Tibial nerve (tissue), 4 donors: ENCODE measurements around the gene IKBKE. TPM values are rescaled to one million over a fixed set of nuclear protein-coding genes. Genes with fewer than 3 reads are reported as not detected.

Experiments
- DNase-seq, 2 donors: peaks; one replicate each; pipeline ENCODE4 v3.0.0-alpha.2; 2019; ENCODE audit warnings: low spot score in 2 of 2
- H3K27ac ChIP-seq, 4 donors: fragments of 200-600 bp; sonication (generic) in 3 of 4; one replicate each; pipeline ENCODE4 v1.5.1; 2017 to 2019; ENCODE audit warnings: mild to moderate bottlenecking in 1 of 4
- H3K27me3 ChIP-seq, 2 donors: fragments of 200-600 bp; sonication (generic) in 1 of 2; one replicate each; pipeline versions ENCODE4 v1.5.1 to v1.6.0; 2017 to 2019
- H3K36me3 ChIP-seq, 3 donors: fragments of 200-600 bp; sonication (generic); one replicate each; pipeline ENCODE4 v1.5.1; 2018 to 2019
- H3K4me1 ChIP-seq, 4 donors: fragments of 200-600 bp; sonication (generic) in 3 of 4; one replicate each; pipeline ENCODE4 v1.5.1; 2017 to 2019
- H3K4me3 ChIP-seq, 4 donors: fragments of 200-600 bp; sonication (generic) in 3 of 4; one replicate each; pipeline ENCODE4 v1.5.1; 2017 to 2019; ENCODE audit warnings: mild to moderate bottlenecking in 1 of 4, moderate library complexity in 1 of 4
- H3K9me3 ChIP-seq, 4 donors: fragments of 200-600 bp; sonication (generic) in 3 of 4; one replicate each; pipeline ENCODE4 v1.5.1; 2017 to 2019
- CTCF ChIP-seq, 5 experiments: fragments of 200-600 bp in 3 of 5; fragments of 450-650 bp in 2 of 5; sonication (generic) in 3 of 5; IDR thresholded peaks; one replicate each; pipeline ENCODE4 v1.5.1; 2016 to 2019; ENCODE audit warnings: antibody characterized with exemption in 5 of 5, mild to moderate bottlenecking in 3 of 5, moderate library complexity in 2 of 5
- EP300 ChIP-seq, 2 donors: sonication (generic); formaldehyde crosslinking; IDR thresholded peaks; one replicate each; pipeline ENCODE4 v1.6.1; 2017; ENCODE audit warnings: antibody characterized with exemption in 2 of 2, mild to moderate bottlenecking in 1 of 2
- POLR2A ChIP-seq, 2 donors: fragments of 450-650 bp; IDR thresholded peaks; one replicate each; pipeline ENCODE4 v1.6.1; 2017; ENCODE audit warnings: antibody characterized with exemption in 2 of 2, mild to moderate bottlenecking in 2 of 2, moderate library complexity in 2 of 2
- WGBS, 2 donors: methylation state at CpG; one replicate each; pipeline ENCODE4 v1.1.5; 2018; 5-methylcytosine and 5-hydroxymethylcytosine counted together
- total RNA-seq, 4 donors: library from RNA; depleted of rRNA; stranded (reverse); fragments of >200 nt; gene quantifications; one replicate each; pipeline ENCODE4 v1.1.0, GENCODE V29; 2016

Gene IKBKE
- total RNA-seq, 4 donors from 2014 or later: 1.5 to 18.0 (median 3.7) TPM

GRCh38 chr1:206502812-206503211 is 32.5 kb downstream of the IKBKE start:
- H3K4me1 ChIP-seq: peaks cover 0 to 60% (median 10%) of the 10 kb centered on the region in 4 donors

DNA sequence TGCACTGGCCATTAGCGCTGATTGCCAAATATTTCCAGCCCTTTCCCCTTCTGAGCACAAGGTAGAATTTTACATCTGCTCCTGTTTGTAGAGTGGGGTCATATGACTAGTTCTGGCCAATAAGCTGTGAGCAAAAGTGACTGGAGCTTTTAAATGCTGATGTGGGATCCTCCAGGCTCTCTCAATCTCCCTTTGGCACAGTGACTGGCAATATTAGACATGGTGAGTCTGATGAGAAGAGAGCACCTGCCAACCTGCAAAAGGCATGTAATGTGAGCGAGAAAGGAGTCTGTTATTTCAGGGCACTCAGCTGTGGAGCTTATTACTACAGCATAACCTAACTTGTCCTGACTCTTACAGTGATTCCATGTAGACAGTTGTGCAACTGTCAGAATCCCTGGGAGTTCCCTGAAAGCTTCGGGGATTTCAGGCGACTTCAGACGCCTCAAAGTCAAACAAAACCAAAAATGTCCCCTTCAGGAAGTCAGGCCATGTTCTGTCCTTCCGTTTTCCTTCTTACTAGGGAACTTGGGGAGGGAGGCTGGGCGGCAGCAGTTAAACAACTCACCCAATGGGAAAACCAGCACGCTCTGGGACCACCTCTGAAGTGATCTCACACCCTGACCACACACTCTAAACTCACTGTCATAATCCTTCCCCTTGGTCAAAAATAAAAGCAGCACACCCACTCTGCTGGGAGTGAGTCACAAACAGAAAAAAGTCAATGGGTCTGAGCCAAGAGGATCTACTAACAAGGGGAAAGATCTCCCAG is 33.5 kb downstream of the IKBKE start:
- no peaks in the 10 kb centered on the region for H3K9me3 ChIP-seq
- DNase-seq: peak in 1 of 2 donors; percentile 66
- peaks cover 0 to 70% (median 14%) of the 10 kb centered on the region in 4 donors for H3K4me1 ChIP-seq
- 54 to 56% methylated on average over 8 of the region's 8 CpGs for WGBS, 2 donors
- no peaks in the 10 kb centered on the region for H3K36me3 ChIP-seq
- H3K27ac ChIP-seq: peak overlapping the region in 2 of 4 donors; percentile 57 to 66
- H3K27me3 ChIP-seq: peaks cover 0 to 24% of the 10 kb centered on the region in 2 donors
- TF ChIP-seq EP300 (IDR thresholded peaks at IDR 0.05) (peak in 1 of 2 donors; percentile 59), CTCF (IDR thresholded peaks at IDR 0.05) (no peak)
- H3K4me3 ChIP-seq: no peak overlapping the region

More at GRCh38 chr1:206502812-206503211, 32.5 kb downstream of the IKBKE start:
- no peak for TF ChIP-seq EP300 (IDR thresholded peaks at IDR 0.05)
- no peak for TF ChIP-seq POLR2A (IDR thresholded peaks at IDR 0.05)
- TF ChIP-seq CTCF (IDR thresholded peaks at IDR 0.05): no peak
- WGBS, 2 donors: 60 to 100% methylated on average over 1 of the region's 1 CpG
- no peaks in the 10 kb centered on the region for H3K36me3 ChIP-seq
- no peak for DNase-seq
- H3K9me3 ChIP-seq: no peaks in the 10 kb centered on the region
- H3K27ac ChIP-seq: no peak overlapping the region
- H3K27me3 ChIP-seq: peaks cover 0 to 14% of the 10 kb centered on the region in 2 donors
- H3K4me3 ChIP-seq: no peak overlapping the region

DNA sequence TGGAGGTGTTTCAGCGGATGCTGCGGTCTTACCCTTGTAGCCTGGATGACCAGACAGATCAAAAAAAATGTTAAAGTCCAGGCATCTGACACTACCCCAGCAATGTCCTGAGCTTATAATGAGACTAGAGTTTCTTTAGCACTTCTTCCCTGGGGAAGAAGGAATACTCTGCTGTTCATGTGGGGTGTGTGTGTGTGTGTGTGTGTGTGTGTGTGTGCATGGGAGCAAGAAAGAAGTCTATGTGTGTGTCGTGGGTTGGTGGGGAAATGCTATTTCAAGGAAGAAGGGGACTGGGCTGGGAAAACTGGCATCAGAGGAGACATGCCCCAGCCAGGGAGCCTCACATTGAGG is 34.1 kb downstream of the IKBKE start:
- H3K4me1 ChIP-seq: peaks cover 0 to 75% (median 14%) of the 10 kb centered on the region in 4 donors
- DNase-seq: no peak
- no peak for TF ChIP-seq EP300 (IDR thresholded peaks at IDR 0.05)
- H3K36me3 ChIP-seq: no peaks in the 10 kb centered on the region
- H3K27ac ChIP-seq: no peak overlapping the region
- H3K4me3 ChIP-seq: no peak overlapping the region
- peaks cover 0 to 24% of the 10 kb centered on the region in 2 donors for H3K27me3 ChIP-seq
- no peaks in the 10 kb centered on the region for H3K9me3 ChIP-seq
- 29 to 45% methylated on average over 3 of the region's 3 CpGs for WGBS, 2 donors

GRCh38 chr1:206505702-206506355 is 35.6 kb downstream of the IKBKE start:
- H3K36me3 ChIP-seq: no peaks in the 10 kb centered on the region
- H3K27me3 ChIP-seq: peaks cover 0 to 24% of the 10 kb centered on the region in 2 donors
- H3K4me1 ChIP-seq: peaks cover 0 to 77% (median 14%) of the 10 kb centered on the region in 4 donors
- peak overlapping the region in 1 of 4 donors; percentile 84 for H3K27ac ChIP-seq
- H3K9me3 ChIP-seq: no peaks in the 10 kb centered on the region
- WGBS, 2 donors: 45 to 58% methylated on average over 10 of the region's 10 CpGs
- TF ChIP-seq POLR2A (IDR thresholded peaks at IDR 0.05): no peak
- peak; percentile 31 to 58 (median 34) for TF ChIP-seq CTCF (IDR thresholded peaks at IDR 0.05)
- no peak for TF ChIP-seq EP300 (IDR thresholded peaks at IDR 0.05)
- no peak for DNase-seq
- no peak overlapping the region for H3K4me3 ChIP-seq

- Histone ChIP-seq H3K27ac (peak overlapping the region in 2 of 4 donors; percentile 57 to 84), H3K27me3 (peaks cover 0 to 24% of the 10 kb centered on the region in 2 donors), H3K4me1 (peaks cover 0 to 78% (median 13%) of the 10 kb centered on the region in 4 donors), H3K4me3 (peak overlapping the region; percentile 32 to 80 (median 63)), H3K9me3 (no peaks in the 10 kb centered on the region), H3K36me3 (no peaks in the 10 kb centered on the region)
- no peak for DNase-seq
- WGBS, 2 donors: 27 to 37% methylated on average over 16 to 43 of the region's 48 CpGs
- TF ChIP-seq CTCF (IDR thresholded peaks at IDR 0.05): no peak
- no peak for TF ChIP-seq POLR2A (IDR thresholded peaks at IDR 0.05)
- no peak for TF ChIP-seq EP300 (IDR thresholded peaks at IDR 0.05)
Observed at GRCh38 chr1:206506405-206507283, 36.4 kb downstream of the IKBKE start.
